Measurements from ENCODE around the gene NPLOC4.

Gene NPLOC4

GRCh38 chr17:81656118-81656743 is 19.3 kb upstream of the NPLOC4 start, which contains the start of gene PDE6G:
Gene PDE6G, minus strand, starts transcription at chr17:81656542. Its CDS starts 3,237 bp downstream, at chr17:81653305.
- TF ChIP-seq, protein P1, sequence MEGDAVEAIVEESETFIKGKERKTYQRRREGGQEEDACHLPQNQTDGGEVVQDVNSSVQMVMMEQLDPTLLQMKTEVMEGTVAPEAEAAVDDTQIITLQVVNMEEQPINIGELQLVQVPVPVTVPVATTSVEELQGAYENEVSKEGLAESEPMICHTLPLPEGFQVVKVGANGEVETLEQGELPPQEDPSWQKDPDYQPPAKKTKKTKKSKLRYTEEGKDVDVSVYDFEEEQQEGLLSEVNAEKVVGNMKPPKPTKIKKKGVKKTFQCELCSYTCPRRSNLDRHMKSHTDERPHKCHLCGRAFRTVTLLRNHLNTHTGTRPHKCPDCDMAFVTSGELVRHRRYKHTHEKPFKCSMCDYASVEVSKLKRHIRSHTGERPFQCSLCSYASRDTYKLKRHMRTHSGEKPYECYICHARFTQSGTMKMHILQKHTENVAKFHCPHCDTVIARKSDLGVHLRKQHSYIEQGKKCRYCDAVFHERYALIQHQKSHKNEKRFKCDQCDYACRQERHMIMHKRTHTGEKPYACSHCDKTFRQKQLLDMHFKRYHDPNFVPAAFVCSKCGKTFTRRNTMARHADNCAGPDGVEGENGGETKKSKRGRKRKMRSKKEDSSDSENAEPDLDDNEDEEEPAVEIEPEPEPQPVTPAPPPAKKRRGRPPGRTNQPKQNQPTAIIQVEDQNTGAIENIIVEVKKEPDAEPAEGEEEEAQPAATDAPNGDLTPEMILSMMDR (IDR thresholded peaks at IDR 0.05; ENCODE audit: control extremely low read depth, extremely low read depth, low read depth, missing control alignments) = no peak
- CTCF ChIA-PET = interaction anchor here (1.3 to 1.5 kb wide), 3 partner anchors 10 to 53 kb away, joined by 3 to 5 read pairs (median 4); partner anchors contain the start of genes CCDC137 and OXLD1
- no peak for DNase-seq (ENCODE audit: extremely low spot score)
- POLR2A ChIA-PET = no interaction called here

DNA sequence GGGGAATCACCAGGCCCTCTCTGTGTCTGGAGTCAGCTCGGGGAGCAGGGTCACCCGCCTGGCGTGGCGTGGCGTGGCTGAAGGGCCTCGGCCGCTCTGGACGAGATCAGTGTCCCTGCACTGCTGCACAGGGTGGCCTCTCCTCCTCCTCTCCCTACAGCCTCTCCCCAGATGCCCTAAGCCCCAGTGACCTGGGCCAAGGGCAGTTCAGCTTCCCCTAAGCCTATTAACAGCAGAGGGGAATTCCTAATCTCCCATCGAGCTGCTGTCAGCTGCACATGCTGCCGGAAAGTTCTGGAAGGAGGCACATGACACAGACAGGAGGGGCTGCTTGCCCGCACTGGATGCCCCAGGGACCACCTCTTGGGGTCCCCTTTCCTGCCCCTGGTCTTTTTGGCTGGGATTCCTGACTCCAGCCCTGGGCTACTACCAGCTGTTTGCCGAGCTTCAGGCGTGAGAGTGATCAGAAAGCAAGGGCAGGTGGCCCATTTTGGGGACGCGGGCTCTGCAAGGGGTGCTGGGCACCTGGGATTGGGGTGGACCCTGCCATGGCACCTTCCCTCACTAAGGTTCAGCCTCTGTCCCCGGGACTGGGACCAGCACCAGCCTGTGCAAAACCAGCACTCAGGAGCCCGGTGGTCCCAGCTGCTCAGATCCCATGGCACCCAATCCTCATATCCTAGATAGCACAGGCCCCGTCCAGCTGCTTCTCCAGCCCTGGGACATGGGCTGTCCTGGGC is 18.6 kb upstream of the NPLOC4 start:
- no peak for DNase-seq (ENCODE audit: extremely low spot score)
- TF ChIP-seq, protein P1 (IDR thresholded peaks at IDR 0.05; ENCODE audit: control extremely low read depth, extremely low read depth, low read depth, missing control alignments) = no peak
- POLR2A ChIA-PET = interaction anchor here (0.6 kb wide), 1 partner anchor 20 kb away, joined by 3 read pairs; no protein-coding TSS in a partner anchor
- CTCF ChIA-PET = interaction anchor here (1.5 kb wide), 2 partner anchors 9 to 10 kb away, joined by 4 to 5 read pairs; partner anchors contain the start of genes CCDC137 and OXLD1

DNA sequence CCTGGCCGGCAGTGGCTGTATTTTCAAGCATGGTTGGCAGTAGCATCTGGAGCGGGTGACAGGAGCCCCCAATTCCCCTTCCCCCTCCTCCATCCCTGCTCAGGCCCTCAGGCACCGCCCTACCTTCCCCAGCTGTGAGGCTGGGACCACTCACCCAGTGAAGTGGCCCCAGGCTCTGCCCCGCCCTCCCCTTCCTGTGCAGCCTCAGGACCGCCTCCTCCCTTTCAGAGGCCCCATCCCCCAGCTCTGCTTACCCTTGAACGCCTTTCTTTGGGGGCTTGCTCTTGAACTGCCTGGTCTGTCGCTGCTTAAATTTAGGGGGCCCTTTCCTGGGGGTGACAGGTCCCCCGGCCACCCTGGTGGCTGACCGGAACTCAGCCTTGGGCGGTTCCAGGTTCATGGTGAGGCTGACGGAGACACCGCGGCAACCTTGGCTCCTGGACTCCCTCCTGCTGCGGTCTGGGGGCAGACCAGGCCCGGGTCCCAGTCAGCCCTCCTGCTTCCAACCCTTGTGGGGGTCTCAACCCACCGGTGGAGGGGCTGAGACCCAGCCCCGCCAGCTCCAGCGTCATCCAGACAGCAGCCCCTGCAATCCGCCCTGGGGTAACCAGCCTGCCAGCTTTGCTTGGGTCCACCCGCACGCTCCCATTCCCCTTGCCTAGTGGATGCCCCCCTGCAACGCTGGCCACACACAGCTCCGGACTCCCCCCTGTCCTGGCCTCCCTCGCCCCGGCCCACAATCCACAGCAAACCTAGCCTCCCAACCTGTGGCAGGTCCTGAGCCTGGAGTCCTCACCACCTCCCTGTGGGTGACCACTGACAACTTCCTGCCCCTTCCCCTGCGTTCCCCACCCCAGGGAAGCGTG is 16.2 kb upstream of the NPLOC4 start:
- POLR2A ChIA-PET = no interaction called here
- CTCF ChIA-PET = no interaction called here
- peak; percentile 75 for DNase-seq (ENCODE audit: extremely low spot score)
- TF ChIP-seq, protein P1 (IDR thresholded peaks at IDR 0.05; ENCODE audit: control extremely low read depth, extremely low read depth, low read depth, missing control alignments) = no peak

- CTCF ChIA-PET = no interaction called here
- TF ChIP-seq, protein P1 (IDR thresholded peaks at IDR 0.05; ENCODE audit: control extremely low read depth, extremely low read depth, low read depth, missing control alignments) = no peak
- no peak for DNase-seq (ENCODE audit: extremely low spot score)
- POLR2A ChIA-PET = no interaction called here
Observed at GRCh38 chr17:81651692-81652091, 14.8 kb upstream of the NPLOC4 start.

- DNase-seq (ENCODE audit: extremely low spot score) = no peak
- TF ChIP-seq, protein P1 (IDR thresholded peaks at IDR 0.05; ENCODE audit: control extremely low read depth, extremely low read depth, low read depth, missing control alignments) = no peak
- ChIA-PET CTCF (interaction anchor here (1.0 to 1.5 kb wide), 2 partner anchors 32 to 50 kb away, joined by 3 to 5 read pairs; no protein-coding TSS in a partner anchor), POLR2A (no interaction called here)
Observed at GRCh38 chr17:81650951-81651350, 14.0 kb upstream of the NPLOC4 start.

DNA sequence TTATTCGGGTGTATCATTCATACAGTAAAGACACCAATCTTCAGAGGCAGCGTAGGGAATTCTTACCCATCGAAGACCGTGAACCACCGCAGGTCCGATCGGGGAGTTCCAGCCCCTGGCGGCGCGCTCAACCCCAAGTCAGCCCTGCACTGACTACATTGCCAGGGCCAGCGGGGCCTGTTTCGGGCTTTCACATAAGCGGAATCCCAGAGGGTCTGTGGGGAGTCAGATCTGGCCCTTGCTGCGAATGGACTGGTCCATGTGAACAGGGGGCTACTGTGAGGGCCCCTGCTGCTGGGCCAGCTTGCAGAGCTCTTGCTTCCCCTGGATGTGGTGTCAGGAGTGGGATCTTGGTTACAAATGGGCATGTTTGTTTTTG is 11.8 kb upstream of the NPLOC4 start:
- CTCF ChIA-PET = no interaction called here

More for the DNA sequence above, 11.8 kb upstream of the NPLOC4 start:
- TF ChIP-seq, protein P1 (IDR thresholded peaks at IDR 0.05; ENCODE audit: control extremely low read depth, extremely low read depth, low read depth, missing control alignments) = no peak
- no peak for DNase-seq (ENCODE audit: extremely low spot score)
- POLR2A ChIA-PET = no interaction called here
